ENCODE results near the gene XCL1.

GRCh38 chr1:168535536-168535935, 40.9 kb upstream of the XCL1 start:
- TF ChIP-seq POLR2AphosphoS5 (IDR thresholded peaks at IDR 0.05) (no peak), CTCF (IDR thresholded peaks at IDR 0.05) (no peak), POLR2A (IDR thresholded peaks at IDR 0.05) (no peak), EP300 (IDR thresholded peaks at IDR 0.05) (no peak)

All from gastroesophageal sphincter (tissue), 3 donors.